ENCODE measurements around the gene L3HYPDH.
A peak's percentile ranks its signal among the peaks of the same experiment; 100 is the strongest.

Gene L3HYPDH

DNA sequence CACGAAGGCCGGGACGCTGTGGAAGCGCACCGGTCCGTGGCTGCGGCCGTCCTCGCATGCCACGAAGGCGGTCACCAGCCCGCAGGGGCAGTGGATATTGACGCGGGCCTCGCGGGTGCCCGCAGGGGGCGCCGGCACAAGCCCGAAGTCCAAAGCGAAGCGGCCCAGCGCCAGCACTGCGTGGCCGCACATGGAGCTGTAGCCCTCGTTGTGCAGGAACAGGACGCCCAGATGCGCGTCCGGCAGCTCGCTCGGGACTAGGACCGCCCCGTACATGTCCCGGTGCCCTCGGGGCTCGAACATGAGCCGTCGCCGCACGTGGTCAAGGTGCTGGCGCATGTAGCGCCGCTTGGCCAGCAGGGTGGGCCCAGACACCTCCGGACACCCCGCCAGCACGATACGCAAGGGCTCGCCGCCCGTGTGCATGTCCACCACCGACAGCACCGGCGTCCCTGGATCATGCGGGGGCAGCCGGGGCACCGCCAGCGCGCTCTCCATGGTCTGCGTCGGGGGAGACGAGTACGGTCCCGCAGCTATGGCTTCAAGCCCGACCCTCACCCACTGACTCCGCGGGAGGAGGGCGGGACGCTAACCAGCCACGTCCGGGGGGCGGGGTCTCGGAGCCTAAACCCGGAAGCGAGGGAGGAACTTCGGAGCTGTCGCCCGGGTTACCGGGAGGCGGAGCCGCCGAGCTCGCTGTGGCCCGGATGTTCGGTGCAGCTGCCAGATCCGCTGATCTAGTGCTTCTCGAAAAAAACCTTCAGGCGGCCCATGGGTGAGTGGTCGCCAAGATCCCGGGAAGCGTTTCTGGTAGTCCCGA is at the start of gene L3HYPDH, which contains the start of gene JKAMP:
Gene L3HYPDH, minus strand, starts transcription at position 590 of the 820 bp plus-strand sequence. Its CDS starts 92 bp downstream, at position 498.
Gene JKAMP, plus strand, starts transcription at position 699 of the 820 bp plus-strand sequence. Its CDS starts 73 bp downstream, at position 772.
- peak; percentile 98 for DNase-seq

DNA sequence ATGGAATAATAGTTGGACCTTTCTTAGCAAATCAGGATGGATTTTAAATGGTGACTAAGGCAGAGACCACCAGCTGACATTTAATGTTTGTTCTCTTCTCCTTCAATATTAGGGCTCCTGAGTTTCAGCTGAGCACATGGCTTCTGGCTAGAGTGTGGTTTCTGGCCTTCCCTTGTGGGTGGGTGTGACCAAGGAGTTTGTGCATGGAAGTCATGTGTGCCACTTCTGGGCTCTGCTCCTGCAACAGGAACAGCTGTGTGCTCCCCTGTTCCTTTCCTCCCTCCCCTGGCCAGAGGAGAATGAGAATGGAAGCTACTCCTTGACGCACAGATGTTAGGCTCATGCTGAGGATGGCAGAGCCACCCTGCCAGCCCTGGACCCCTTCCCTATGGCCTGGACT is 48.2 kb upstream of the L3HYPDH start:
- no peak for DNase-seq

DNA sequence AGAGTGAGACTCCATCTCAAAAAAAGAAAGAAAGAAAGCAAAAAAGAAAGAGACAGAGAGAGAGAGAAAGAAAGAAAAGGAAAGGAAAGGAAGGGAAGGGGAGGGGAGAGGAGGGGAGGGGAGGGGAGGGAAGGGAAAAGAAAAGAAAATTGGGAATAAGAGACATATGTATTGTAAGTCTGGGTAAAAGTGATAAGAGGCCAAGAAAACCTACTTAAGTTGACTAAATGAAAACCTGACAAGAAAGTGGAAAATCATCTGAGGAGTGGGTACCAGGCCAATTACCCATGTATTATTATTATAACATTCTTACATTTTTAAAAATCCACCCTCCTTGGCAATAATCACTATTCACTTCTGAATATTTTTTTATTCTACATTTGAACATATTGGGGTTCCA is 46.1 kb upstream of the L3HYPDH start:
- DNase-seq: no peak

DNA sequence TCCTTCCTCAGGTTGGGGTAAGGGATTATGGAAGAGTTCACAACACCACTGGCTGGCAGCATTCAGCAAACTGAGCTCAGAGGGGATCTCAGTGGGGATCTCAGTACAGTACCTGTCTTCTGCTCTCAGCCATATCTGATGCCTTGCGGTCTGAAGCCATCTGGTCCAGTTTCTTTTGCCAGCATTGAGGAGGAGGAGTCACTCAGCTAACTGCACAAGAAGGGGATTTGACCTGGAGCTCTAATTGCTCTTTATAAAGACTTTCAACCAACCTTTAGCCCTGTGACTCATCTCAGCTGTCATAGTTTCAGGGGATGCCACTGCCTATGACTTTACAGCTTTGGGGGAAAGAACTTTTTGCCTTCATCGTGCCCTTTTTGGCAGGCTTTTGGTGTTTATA is 45.0 kb upstream of the L3HYPDH start:
- no peak for DNase-seq

DNA sequence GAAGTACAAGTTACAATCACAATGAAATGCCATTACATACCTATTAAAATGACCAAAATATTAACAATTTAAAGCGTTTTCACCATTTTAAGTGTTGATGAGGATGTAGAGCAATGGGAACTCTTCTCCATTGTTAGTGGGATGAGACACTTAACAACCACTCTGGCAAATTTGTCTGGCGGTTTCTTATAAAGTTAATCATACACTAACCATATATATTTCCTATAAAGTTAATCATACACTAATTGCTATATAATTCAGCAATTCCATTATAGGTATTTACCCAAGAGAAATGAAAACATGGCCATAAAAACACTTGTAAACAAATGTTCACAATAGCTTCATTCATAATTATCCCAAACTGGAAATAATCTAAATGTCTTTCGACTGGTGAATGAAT is 36.0 kb upstream of the L3HYPDH start:
- DNase-seq: no peak

DNA sequence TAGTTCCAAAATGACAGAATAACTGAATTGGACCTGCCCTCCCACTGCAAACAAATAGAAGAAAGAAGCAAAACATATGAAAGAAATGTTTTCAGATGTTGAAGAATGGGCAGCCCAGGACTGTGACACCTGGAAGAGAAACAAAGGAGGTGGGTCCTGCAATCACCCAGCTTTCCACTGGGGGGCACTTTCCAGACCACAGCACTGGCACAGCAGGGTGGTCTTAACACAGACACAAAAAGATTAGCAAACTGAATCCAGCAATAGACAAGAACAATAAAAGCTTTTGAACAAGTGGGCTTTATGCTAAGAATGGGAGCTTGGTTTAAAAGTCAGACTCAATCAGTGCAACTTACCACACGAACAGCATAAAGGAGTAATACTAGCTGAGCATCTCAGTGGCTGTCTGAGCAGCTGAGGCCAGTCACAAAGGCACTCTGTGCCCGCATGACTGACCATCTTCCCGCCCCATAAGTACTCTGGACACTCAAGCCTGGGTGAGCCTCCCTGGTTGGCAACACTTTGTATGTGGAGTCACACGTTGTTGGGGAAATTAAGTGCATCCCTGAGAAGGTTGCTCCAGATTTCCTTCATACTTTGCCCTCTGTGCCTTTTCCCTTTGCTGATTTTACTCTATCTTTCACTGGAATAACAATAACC is 27.8 kb upstream of the L3HYPDH start:
- no peak for DNase-seq

DNA sequence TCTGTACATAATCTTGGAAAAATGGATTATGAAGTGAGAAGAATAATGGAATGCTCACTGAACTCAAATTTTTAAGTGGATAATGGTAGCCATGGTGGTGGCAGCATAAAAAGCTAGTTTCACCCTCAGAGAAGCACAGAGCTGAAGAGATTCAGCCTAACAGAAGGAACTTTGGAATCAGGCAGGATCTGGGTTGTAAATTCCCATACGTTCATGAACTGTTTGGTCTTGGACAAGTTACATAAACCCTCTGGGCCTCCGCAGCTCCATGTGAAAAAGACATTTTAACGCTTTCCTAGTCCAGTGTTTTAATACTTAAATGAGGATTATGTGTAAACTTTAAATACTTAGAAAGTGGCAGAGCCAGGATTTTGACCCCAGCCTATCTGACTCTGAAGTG is 26.8 kb upstream of the L3HYPDH start:
- no peak for DNase-seq

DNA sequence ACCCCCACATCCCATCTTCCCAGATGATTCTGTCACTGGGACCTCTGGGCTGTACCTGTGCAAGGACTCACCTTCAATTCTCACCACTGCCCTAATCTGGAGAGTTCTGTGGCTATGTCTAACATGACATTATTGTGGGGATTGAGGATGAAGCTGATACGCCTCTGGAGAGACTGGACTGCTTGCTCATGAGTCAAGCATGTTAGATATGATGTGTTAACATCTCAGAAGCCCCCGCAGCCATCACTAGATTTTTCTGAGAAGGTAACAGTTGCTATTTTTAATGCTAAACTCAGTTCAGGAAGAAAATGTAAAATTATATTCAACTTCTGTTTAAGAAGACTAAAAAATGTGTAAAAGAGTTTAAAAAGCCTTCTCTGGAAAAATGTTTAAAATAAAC is 25.8 kb upstream of the L3HYPDH start:
- no peak for DNase-seq

DNA sequence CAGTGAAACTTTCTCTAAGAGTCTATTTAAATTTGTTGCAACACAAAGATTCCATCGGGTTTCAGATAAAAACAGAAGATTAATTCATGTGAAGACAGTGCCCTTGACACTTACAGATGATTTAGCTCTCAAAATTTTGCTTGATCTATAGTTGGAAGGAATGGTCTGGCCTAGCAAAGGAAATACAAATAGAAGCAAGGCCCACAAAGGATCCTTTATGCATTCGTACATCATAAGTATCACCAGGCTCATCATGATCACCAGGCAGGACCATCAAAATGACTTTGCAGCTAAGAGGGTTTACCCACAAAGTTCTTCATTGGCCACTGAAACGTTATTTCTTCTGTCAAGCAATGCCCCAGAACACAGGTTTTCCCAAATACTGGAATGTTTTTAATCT is 24.9 kb upstream of the L3HYPDH start:
- no peak for DNase-seq

DNA sequence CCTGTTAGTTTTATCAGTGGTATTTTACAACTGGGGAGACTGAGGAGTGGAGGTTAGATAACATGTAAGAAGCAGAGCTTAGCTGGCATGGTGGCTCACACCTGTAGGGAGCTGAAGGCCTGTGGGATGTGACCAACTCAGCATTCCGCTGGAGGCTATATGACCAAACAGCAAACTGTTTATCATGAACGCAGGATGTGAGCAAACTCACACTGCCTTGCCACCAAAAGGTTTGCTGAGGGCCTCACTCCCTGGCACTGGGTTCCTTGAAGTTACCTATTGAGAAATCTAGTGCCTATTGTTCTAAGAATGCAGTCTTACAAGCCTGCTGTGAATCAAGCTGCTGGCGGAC is 23.5 kb upstream of the L3HYPDH start:
- DNase-seq: no peak

DNA sequence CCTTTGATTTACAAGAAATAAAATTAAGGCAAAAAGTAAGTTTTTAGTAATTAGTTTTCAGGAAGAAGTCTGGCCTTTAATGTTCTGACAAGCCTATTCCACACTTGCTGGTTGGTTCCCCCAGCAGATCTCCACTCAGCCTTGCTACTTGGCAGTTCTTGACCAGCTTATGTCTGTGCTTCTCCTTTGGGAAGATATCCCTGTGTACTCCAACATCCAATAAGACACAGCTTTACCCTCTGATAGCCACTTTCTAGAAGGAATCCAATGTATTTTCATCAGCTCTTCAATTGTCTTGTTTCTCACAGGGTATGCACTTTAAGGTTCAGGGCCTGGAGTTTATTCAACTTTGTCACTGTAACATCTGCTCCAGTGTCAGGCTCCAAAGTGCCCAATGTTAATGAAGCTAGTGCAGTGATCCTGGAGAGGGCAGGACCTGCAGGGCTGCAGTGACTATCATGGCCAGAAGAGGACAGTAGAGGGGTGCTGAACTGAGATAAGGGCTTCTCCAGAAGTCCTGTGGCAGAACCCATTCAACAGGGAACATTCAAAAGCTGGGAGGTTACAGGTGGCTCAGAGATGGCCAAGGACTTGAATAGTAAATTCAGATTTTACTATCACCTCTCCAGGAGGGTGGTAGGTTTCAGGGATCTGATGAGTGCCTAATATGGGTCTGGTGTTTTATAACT is 23.0 kb upstream of the L3HYPDH start:
- peak; percentile 14 for DNase-seq

DNA sequence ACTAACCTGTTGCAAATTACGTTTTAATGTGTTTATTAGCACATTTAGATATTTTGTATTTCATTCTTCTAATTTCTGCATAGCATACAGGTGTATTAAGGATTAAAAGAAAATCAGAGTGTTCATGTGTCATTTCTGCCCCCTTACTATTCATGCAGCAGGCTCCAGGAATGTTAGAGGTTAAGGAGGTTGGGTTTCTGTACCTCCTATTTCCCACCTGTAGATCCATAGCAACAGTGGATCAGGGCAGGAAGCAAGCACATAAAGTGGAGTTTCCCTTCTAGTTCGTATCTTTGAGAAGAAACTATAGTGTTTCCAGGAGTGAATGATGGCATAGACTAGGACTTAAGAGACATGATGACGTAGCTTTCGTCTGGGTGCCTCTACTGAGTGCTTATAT is 19.0 kb upstream of the L3HYPDH start:
- no peak for DNase-seq

DNA sequence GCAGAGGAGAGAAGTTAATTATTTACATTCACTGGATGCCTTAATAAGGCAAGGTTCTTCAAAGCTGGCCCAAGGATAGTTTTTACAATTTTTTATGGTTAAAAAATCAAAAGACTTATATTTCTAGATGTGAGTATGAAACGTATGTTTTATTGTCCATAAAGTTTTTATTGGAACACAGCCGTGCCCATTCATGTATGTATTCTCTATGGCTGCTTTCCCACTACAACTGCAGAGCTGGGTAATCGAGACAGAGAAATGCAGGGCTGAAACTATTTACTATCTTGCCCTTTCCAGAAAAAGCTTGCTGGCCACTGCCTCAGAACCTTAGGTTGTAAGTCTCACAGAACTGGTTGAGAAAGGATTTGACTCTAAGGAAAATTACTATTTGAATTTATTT is 16.5 kb upstream of the L3HYPDH start:
- no peak for DNase-seq

DNA sequence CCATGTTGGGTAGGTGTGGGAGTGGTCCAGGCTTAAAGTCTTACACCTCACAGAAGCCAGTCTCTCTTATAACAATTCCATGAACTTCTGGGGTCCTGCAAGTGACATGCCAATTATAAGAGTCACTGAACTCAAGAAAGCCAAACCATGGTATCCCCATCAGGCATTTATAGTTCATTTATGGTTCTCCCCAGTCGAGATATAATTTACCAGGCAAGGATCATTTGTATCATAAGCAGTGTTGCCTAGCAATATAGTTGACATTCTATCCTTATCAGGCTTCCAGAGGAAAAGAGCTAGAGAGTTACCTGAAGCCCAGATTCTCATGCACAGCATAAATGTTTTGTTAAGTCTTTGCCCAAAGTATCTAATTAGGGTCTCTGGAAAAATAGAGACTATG is 8.2 kb upstream of the L3HYPDH start:
- no peak for DNase-seq

DNA sequence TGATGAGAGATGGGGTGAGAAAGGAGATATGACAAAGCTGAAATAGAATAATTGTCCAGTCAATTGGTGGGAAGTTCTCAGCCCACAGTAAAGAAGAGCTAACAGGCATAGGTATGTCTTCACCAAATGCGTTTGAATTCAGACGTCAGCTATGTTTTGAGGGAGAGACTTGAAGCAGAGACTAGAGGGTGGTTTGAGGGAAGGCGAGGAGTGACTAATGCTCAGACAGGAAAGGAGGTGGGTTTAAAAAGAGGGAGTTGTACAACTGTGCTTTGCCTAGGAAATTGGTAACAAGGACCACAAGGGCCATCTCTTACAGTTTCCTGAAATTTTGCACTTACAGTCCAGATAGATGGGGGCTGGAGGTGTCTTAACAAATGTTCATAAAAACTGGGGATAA is 6.5 kb upstream of the L3HYPDH start:
- no peak for DNase-seq

DNA sequence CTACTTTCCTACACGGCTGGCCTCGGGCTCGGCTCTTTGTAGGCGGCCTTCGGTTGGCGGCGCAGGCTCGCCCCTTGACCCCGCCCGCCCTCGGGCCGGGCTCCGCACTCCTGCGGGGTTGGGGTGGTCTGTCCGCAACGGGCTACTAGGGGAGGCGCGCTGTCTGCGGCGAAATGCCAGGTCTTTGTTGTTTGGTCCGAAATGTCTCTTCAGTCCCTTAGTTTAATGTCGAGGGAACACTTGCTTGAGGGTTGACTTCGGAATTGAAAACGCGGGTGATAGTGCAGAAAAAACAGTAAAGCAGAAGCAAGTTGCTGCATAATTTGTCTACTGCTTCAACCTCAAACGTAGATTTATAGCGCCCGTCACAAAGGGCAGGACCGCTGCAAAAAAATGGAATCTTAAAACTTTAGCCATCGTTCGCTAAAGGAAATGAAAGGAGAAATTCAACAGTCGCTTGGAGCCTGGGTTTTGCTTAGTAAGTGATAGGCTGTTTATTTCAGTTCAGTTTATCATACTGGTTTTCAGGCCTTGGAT is 499 bp upstream of the L3HYPDH start:
- peak; percentile 3 for DNase-seq

DNA sequence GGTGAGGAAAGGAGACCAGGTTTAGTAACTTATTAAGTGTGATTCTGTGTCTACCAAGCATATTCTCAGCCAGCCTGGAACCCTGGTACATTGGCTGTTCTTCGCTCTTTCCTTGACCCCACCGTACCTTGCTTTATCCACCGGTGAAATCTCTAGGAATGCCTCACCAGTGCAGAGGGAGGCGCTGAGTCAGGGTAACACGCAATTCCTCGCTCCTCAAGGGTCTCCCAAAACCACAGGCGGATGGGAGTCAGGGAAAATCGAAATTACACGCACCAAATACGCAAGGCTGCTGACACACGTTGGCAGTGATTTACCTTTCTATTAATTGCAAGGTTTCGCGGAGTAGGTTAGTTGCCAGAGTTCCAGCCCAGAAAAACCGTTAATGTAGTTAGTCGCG is 845 bp downstream of the L3HYPDH start:
- DNase-seq: no peak

DNA sequence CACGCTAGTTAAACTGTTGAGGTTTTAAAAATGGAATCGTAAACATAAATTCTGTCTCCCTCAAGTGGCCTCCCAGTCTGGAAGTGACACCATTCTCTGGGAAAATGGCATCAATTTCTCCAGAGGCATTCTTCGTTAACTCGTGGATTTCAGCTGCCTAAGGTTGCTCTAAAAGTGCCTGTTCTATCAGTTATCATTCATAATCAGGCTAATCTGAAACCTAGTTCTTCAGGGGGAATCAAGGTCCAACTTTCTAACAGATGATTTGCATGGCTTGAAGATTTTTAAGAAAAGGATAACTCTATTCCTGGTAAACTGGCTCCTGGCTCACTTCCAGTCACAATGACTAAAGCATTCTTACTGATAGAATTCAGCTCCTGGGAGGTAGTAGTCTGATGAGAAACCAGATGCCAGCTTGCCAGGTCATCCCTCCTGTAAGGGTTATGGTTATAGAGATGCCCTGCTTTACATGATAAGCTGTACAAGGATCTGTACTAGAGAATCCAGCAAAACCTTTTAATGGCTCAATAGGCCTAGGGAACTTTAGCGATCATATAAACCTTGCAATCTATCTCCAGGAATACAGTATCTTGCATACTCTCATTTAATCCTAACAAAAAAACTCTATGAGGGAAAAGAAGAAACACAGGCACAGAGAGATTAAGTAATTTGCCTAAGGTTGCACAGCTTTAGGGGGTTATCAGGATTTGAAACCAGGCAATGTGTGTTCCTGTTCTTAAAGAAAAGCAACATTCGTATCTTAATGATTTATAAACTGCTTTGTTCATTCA is 1.5 kb downstream of the L3HYPDH start:
- DNase-seq: no peak

DNA sequence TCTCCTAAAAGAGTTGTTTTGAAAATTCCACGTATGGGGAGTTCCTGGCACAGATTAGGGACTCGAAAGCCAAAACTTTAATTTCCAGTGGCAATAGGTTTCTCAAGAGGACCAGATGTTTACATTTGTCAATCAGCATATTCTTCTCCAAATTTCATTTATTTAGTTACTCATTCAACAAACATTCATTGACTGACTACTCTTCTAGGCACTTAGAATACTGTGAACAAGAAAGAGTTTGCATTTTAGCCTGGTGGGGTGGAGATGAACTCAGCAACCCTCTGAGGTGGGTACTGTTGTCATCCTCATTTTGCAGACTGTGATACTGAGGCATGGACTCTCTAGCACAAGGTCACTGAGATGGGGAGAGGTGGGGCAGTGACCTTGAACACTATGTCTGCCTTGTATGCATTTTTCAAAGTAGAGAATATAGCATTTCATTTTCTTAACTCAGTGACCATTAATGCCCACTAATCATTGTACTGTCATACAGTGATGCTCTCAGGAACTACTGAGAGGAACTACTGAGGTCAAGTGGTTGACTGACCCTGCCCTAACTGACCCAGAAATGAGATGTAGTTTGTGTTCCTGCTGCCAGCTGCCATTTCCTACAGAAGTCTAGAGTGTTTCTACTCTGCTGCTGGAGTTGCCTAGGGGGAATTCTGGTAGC is 2.2 kb downstream of the L3HYPDH start:
- DNase-seq: no peak

DNA sequence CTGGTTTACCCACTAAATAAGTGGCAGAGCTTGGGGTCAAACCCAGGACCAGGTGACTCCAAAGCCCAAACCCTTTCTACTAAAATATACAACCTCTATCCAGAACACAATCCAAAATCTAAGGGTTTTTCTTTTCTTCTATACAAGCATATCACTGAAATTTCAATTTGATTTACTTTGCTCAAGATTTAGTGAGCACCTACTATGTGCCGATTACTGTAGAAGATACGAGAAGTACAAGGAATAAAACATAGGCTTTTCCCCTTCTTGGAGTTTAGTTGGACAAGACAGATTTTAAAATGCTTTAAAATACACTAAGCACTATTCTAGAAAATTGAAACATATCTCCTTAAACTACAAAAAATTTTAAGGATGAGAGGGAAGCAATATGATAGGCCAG is 2.8 kb downstream of the L3HYPDH start:
- DNase-seq: no peak

DNA sequence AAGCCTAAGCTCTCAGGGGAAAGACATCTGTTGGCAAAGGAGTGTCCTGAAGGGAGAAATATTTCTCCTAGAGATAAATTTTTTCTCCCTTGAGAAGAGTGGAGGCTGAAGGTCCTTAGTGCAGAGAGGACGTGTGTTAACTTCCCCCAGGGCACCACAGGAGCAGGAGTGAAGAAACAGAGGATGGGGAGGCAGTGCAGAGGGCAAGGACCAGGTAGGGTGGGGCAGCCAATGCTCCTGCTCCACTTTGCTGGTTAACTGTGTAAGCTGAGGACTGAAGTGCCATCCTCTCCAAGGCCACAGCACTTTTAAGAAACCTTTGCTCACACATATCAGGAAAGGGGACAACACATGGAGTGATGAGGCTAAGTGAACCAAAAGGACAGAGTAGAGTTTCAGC is 4.0 kb downstream of the L3HYPDH start:
- DNase-seq: no peak

DNA sequence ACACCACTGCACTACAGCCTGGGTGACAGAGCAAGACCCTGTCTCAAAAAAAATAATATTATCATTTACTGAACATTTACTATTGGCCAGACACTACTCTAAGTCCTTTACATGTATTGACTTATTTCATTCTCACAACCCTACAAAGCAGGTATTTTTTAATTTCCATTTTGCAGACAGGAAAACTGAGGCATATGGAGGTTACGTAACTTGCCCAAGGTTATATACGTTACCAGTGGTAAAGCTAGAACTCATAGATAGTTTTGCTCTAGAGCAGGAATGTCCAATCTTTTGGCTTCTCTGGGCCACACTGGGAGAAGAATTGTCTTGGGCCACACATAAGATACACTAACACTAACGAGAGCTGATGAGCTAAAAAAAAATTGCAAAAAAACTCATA is 5.7 kb downstream of the L3HYPDH start:
- DNase-seq: no peak
